Stimulated activated CD4-positive, alpha-beta T cell treated with anti-CD3 and anti-CD28 coated beads, Interleukin-15, amount 100 ng/mL, for 24 hours (primary cell): ENCODE data around the gene SERPINB2.
A peak's percentile ranks its signal among the peaks of the same experiment; 100 is the strongest.

ENCODE experiments used
- DNase-seq: peaks from one replicate; pipeline ENCODE4 v3.0.0-alpha.2; 2020

The SERPINB2 gene

GRCh38 chr18:63887424-63887823 is at the start of gene SERPINB2:
Gene SERPINB2, plus strand, starts transcription at chr18:63887705. Its CDS starts 3,740 bp downstream, at chr18:63891445.
- no peak for DNase-seq

- DNase-seq, result no peak
Measured at GRCh38 chr18:63843008-63843407, 44.5 kb upstream of the SERPINB2 start.

GRCh38 chr18:63844254-63844653 is 43.3 kb upstream of the SERPINB2 start:
- DNase-seq, result no peak

- DNase-seq, result no peak
Measured at GRCh38 chr18:63848159-63848558, 39.3 kb upstream of the SERPINB2 start.

GRCh38 chr18:63850020-63850419 is 37.5 kb upstream of the SERPINB2 start:
- peak; percentile 16 for DNase-seq

GRCh38 chr18:63850636-63851035 is 36.9 kb upstream of the SERPINB2 start:
- no peak for DNase-seq

- no peak for DNase-seq
Measured at GRCh38 chr18:63858456-63858855, 29.0 kb upstream of the SERPINB2 start.

GRCh38 chr18:63859781-63860475 is 27.6 kb upstream of the SERPINB2 start:
- no peak for DNase-seq

GRCh38 chr18:63860531-63860930 is 27.0 kb upstream of the SERPINB2 start:
- no peak for DNase-seq

- DNase-seq, result no peak
Measured at GRCh38 chr18:63867368-63868125, 20.0 kb upstream of the SERPINB2 start.

- no peak for DNase-seq
Measured at GRCh38 chr18:63868546-63868945, 19.0 kb upstream of the SERPINB2 start.

GRCh38 chr18:63869374-63869773 is 18.1 kb upstream of the SERPINB2 start:
- DNase-seq, result no peak

GRCh38 chr18:63869851-63870250 is 17.7 kb upstream of the SERPINB2 start:
- no peak for DNase-seq

- no peak for DNase-seq
Measured at GRCh38 chr18:63871836-63872235, 15.7 kb upstream of the SERPINB2 start.

GRCh38 chr18:63872586-63872985 is 14.9 kb upstream of the SERPINB2 start:
- no peak for DNase-seq

- no peak for DNase-seq
Measured at GRCh38 chr18:63878343-63878742, 9.2 kb upstream of the SERPINB2 start.

- no peak for DNase-seq
Measured at GRCh38 chr18:63878925-63879324, 8.6 kb upstream of the SERPINB2 start.

GRCh38 chr18:63879709-63880108 is 7.8 kb upstream of the SERPINB2 start:
- DNase-seq, result no peak

GRCh38 chr18:63881851-63882250 is 5.7 kb upstream of the SERPINB2 start:
- DNase-seq, result no peak

- no peak for DNase-seq
Measured at GRCh38 chr18:63882333-63883141, 5.0 kb upstream of the SERPINB2 start.

- no peak for DNase-seq
Measured at GRCh38 chr18:63883617-63884016, 3.9 kb upstream of the SERPINB2 start.

GRCh38 chr18:63888470-63889190 is 1.1 kb downstream of the SERPINB2 start:
- DNase-seq, result no peak

GRCh38 chr18:63889626-63890025 is 2.1 kb downstream of the SERPINB2 start:
- no peak for DNase-seq
